GM18511 (cell line): Measurements from ENCODE around the gene ATXN7.
A peak's percentile ranks its signal among the peaks of the same experiment; 100 is the strongest.

ENCODE experiments used
- ATAC-seq: cut with Tn5 transposase; IDR thresholded peaks from one replicate; pipeline ENCODE4 v1.9.1; 2021; ENCODE audit warnings: mild to moderate bottlenecking, moderate library complexity; ENCODE audit not compliant: unreplicated experiment

The ATXN7 gene

GRCh38 chr3:63862804-63863149, 890 bp upstream of the ATXN7 start:
- ATAC-seq = peak; percentile 5

DNA sequence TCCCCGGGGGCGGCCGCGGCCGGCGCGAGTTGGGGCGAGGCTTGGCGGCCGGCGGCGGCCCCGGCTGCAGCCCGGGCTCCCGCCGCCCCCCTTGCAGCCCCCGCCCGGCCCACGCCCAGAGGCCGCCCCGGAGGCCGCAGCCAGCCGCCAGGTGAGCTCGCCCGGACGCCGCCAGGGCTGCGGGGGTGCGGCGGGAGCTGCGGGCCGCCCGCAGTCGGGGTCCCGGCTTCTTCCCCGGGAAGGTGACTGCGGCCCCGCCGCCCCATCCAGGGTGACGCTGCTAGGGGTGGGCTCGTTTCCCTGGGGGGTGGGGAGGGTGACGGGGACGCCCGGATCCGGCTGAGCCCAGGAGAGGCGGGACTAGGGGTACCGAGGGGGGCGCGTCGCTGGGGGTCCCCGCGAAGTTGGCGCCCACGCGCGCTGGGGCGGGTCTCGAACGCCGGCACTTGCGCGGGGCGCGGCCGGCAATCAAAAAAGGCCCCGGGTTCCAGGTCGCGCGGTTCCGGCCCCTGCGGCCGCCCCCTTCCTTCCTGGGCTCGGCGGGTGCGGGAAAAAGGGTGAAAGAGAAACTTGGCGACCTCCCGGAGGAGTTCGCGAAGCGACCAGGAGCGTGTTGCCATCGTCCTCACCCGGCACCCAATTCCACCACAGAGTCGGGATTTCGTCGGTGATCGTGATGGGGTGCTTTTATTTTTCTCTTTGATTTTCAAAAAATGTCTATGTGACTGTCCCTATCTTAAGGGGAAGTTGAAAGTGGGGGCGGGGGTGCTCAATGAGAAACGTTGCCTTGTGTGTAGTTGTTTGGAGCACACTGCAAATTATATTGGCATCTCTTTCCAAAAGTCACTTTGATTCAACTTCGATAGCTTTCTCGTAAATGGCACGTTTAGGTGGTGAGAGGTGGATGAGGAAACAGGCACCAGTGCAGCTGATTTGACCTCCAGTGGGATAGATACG, 619 bp downstream of the ATXN7 start:
- ATAC-seq = peak; percentile 56

DNA sequence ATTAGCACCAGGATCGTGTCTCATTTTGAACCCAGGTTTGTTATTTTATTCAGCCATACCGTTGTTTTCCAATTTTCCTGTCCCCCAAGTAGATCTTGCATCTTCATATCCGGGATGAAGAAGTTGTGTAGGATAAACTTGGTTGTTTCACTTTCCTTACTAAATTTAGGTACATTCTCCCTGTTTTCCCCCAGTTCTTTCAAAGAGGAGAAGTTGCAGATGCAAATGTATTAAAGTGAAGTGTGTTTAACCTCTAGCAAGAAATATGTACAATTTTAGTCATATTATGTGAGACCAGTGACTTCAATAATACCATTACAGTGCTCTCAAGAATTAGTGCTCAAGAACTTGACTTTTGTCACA, 1.3 kb downstream of the ATXN7 start:
- no peak for ATAC-seq

DNA sequence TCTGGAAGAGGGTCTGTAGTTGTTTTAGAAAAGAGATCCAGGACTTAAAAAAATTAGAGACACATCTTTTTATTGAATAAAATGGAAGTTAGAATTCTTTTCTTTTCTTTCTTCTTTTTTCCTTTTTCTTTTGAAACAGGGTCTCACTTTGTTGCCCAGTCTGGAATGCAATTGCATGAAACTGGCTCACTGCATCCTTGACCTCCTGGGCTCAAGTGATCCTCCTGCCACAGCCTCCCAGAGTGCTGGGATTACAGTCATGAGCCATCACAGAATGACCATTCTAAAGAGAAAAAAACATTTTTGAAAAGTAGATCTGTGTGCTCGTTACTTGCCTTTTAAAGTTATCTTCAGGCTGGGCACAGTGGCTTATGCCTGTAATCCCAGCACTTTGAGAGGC, 3.6 kb downstream of the ATXN7 start:
- ATAC-seq = no peak

DNA sequence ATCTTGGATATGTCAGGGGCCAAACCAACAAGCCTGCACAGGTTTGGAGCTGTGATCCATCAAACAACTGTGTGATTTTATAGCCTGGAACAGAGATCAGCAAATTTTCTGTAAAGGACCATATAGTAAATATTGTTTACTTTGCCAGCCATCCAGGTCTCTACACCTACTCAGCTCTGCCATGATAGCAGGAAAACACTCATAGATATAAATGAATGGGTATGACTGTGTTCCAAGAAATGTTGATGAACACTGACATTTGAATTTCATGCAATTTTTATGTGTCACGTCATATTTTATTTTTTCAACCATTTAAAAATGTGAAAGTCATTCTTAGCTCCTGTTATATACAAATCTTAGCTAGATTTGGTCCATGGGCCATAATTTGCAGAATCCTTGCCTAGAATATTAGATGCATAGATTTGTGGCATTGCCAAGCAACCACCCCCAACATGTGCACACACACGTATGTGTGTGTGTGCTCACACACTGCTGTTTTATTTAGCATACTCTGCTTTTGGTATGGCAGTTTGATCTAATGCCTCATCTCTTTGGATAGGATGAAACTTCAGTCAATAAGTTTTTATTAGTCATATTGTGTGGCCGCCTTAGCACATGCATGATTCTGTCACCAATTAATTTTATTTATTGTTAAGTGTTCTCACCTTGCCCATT, 6.4 kb downstream of the ATXN7 start:
- no peak for ATAC-seq

DNA sequence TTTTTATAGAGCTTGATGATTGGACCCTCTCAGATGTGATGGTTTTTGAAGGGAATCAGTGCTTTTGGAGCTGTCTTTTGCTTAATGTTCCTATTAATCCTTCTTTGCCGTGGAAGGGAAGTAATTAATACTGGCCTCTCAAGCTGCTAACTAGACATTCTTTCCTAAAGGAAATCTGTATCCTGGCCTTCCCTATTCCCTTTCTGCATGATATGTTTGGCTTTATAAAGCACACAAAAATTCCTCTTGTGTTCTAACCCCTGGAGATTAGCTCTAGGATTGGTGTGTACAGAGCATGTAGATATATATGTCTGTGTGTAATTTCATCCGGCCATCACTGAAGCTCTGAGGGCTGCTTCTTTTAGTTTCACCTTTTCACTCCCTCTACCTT, 6.9 kb downstream of the ATXN7 start:
- ATAC-seq = no peak

- no peak for ATAC-seq
These were observed 8.7 kb downstream of the ATXN7 start for GRCh38 chr3:63872135-63872924.

DNA sequence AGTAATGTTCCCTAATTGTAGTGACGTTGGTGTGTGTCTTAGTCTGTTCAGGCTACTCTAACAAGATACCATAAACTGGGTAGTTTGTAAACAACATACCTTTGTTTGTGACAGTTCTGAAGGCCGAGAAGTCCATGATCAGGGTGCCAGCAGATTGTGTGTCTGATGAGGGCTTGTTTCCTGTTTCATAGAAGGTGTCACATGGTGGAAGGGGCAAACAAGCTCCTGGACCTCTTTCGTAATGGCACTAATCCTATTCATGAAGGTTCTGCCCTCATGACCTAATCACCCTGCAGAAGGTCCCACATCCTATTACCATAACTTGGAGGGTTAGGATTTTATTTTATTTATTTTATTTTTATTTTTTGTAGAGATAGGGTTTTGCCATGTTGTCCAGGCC, 11.1 kb downstream of the ATXN7 start:
- no peak for ATAC-seq

DNA sequence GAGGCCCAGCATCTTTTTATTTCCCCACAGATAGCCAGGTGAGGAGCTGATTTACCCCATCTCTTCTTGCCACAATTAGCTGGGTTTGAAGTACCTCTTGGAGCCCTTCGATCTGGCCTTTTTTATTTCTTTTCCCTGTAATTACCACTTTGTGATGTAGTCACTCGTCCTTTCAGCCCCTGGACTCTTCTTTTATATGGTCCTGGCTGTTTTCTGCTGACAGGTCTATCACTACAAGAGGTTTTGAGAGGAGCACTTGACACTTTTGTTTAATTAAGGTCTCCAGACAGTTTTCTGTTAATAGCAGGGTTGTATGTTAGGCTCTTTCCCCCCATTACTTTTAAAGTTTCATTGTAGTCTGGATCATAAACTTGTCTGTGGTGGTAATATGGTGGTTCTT, 11.8 kb downstream of the ATXN7 start:
- ATAC-seq = no peak

GRCh38 chr3:63876260-63876659, 12.6 kb downstream of the ATXN7 start:
- ATAC-seq = no peak

DNA sequence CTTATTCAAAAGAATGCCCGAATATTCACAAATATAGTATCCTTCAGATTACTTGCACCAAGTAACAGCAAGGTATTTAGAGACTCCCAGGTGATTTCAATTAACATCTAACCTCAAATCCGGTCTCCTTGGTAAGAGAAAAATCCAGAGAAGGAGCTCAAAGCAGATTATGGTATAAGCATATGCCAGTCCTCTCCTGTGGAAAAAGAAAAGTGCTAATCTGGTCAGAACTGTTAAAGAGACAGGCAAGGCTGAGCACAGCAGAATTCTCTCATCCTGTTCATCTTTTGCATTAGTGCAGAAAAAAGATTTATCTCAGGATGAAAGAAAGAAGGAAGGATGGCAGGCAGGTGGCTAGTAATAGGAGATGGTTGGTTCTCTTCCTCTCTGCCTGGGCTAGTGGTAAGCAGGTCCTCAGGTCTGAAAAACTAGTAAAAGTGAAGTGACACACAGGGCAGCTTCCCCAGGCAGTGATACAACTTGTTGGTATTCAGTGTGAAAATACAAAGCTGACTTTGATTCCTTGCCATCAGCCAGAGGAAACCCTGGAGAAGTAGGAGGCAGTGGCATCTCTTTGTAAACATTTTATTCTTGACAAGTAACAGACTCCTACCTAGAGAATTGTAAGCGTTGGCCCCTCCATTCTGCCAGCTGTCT, 14.2 kb downstream of the ATXN7 start:
- ATAC-seq = no peak

- no peak for ATAC-seq
These were observed 14.9 kb downstream of the ATXN7 start for GRCh38 chr3:63878394-63879060.

- ATAC-seq = no peak
These were observed 17.0 kb downstream of the ATXN7 start for GRCh38 chr3:63880653-63881052.

DNA sequence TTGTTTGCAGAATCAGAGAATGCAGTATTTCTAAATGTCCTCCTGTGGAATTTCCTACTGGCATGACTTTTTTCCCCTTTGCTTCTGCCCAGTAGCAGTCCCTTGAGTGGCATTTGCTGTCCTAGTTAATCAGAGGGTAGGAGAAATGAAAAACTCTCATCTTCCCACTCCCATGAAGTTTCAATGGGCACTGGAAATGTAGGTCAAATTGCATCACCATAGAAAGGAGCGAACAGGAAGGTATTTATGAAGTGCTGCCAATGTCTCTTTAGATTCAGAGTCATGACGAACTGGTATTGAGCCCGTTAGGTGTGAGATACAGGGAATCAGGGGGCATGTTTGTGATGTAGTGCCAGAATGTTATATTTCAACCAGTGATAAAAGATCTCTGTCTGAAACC, 23.2 kb downstream of the ATXN7 start:
- no peak for ATAC-seq

GRCh38 chr3:63891518-63891917, 27.9 kb downstream of the ATXN7 start:
- no peak for ATAC-seq

- no peak for ATAC-seq
These were observed 29.2 kb downstream of the ATXN7 start for GRCh38 chr3:63892773-63893352.

- ATAC-seq = no peak
These were observed 31.9 kb downstream of the ATXN7 start for GRCh38 chr3:63895422-63896189.

DNA sequence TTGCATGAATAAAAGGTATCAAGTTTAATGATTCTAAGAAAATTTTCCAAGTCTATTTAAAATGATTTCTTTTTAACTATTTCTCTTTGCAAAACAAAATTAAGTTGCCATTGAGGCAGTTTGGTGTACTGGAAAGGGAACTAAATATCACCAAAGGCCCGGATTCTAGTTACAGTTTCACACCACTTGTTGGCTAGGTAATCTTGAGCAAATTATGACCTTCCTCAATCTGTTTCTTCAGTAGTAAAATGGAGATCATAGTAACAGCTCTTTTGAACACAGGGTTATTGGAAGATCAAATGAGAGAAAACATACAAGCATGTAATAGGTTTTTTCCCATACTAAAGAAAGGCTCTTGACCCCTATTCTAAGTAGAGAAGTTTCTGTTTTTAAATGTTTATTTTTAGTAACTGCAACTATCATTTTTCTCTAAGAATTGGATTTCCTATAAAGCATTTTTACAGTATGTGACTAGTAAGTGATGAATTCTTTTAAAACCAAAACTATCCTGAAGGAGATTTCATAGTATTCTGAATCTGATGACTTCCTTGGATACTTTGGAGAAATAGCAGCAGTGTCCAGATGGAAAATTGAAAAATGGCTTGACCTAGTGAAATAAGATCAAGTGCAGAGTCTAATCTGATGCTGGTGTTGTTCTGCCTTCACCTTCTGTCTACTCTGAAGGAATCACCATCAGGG, 32.8 kb downstream of the ATXN7 start:
- peak; percentile 76 for ATAC-seq

DNA sequence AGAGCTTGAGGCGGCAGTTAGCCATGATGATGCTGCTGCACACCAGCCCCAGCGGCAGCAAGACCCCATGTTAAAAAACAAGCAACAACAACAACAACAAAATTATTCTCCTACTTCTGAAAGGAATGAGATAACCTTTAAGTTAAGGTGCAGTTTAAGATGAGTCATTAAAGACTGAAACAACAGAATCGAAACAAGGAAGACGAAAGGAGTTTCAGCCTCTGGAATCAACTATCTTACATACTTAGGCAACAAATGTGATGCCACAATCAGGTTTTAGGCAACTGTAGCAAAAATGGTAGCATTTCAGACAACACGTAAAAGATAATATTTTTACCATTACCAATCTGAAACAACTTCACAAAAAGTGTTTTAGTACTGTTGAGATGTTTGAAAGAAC, 36.3 kb downstream of the ATXN7 start:
- ATAC-seq = no peak
